Activated T-cell treated with anti-CD3 and anti-CD28 coated beads, Interleukin-2, amount 50 U/mL, for 24 hours (primary cell): ENCODE measurements around the gene TAP2.

Source experiments
- DNase-seq: peaks from one replicate; pipeline ENCODE4 v3.0.0-alpha.2; 2020
- H3K27ac Mint-ChIP-seq: 2 replicates; pipeline ENCODE4 v1.8.0; 2020; ENCODE audit warnings: mild to moderate bottlenecking, mixed read lengths
- H3K27me3 Mint-ChIP-seq: 2 replicates; pipeline ENCODE4 v1.8.0; 2020; ENCODE audit warnings: mixed read lengths
- H3K36me3 Mint-ChIP-seq: 2 replicates; pipeline ENCODE4 v1.8.0; 2020; ENCODE audit warnings: low read depth, mixed read lengths
- H3K4me1 Mint-ChIP-seq: 2 replicates; pipeline ENCODE4 v1.8.0; 2020; ENCODE audit warnings: low read depth, mixed read lengths
- H3K4me3 Mint-ChIP-seq: 2 replicates; pipeline ENCODE4 v1.8.0; 2020; ENCODE audit warnings: mild to moderate bottlenecking, moderate library complexity, mixed read lengths
- H3K9me3 Mint-ChIP-seq: 2 replicates; pipeline ENCODE4 v1.8.0; 2020; ENCODE audit warnings: mixed read lengths

Gene TAP2

DNA sequence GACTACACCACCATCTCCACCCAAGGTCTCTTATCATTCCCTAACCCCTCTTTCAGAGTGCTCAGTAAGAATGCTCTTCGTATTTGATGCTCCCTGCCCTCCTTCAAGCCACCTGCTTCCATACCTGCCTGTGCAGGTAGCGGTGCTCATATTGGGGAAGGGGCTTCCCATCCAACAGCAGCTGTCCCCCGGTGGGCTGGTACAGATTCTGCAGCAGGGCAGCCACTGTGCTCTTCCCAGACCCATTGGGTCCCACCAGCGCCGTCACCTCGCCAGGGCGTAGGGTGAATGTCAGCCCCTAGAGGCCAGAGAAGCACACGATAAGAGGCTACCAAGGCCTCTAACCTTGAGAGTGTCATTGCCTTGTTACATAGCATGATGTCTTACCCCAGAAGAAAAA, 9.3 kb upstream of the TAP2 start:
- Mint-ChIP-seq H3K27ac (peak overlapping the region; percentile 100), H3K9me3 (no peaks in the 10 kb centered on the region), H3K4me3 (peak overlapping the region; percentile 98), H3K4me1 (peaks cover 71% of the 10 kb centered on the region), H3K27me3 (no peaks in the 10 kb centered on the region), H3K36me3 (peaks cover 99% of the 10 kb centered on the region)
- peak; percentile 39 for DNase-seq

DNA sequence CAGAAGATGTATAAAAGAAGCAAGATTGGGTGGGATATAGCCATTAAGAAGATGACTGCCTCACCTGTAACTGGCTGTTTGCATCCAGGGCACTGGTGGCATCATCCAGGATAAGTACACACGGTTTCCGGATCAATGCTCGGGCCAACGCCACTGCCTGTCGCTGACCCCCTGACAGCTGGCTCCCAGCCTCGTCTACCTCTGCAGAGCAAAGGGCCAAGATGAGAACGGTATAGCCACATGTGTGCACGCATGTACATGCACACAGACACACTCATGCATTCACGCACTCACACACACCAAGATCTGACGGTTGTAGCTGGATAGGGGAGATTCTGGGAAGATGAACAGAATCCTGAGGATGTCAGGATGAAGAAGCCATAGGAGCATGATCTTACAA, 8.5 kb upstream of the TAP2 start:
- Mint-ChIP-seq H3K4me3 (peak overlapping the region; percentile 98), H3K4me1 (peaks cover 75% of the 10 kb centered on the region)

DNA sequence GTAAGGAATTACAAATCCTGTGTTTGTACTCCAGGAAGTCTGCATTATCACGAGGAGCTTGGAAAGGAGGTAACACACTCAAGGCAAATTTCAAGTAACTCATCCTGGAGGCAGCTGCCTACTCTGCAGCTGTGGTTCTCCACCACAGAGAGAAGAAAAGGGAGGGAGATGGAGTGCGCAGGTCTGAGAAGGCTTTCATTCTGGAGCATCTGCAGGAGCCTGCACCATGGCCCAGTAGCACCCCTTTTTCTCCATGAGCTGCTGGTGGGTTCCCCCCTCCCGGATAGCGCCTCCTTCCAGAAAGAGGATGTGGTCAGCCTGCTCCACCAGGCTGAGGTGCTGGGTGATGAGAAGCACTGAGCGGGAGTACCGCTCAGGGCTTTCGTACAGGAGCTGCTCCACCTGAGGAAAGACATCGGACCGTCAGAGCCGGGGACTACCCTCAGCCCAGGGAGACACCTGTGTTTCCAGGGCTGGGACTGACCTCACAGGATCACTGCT, 6.9 kb upstream of the TAP2 start:
- Mint-ChIP-seq H3K27me3 (no peaks in the 10 kb centered on the region), H3K9me3 (no peaks in the 10 kb centered on the region), H3K36me3 (peaks cover 99% of the 10 kb centered on the region), H3K4me3 (peak overlapping the region; percentile 98), H3K27ac (peak overlapping the region; percentile 100), H3K4me1 (peaks cover 76% of the 10 kb centered on the region)
- peak; percentile 69 for DNase-seq

More for the DNA sequence above, 8.5 kb upstream of the TAP2 start:
- Mint-ChIP-seq H3K27me3 (no peaks in the 10 kb centered on the region), H3K36me3 (peaks cover 99% of the 10 kb centered on the region), H3K9me3 (no peaks in the 10 kb centered on the region), H3K27ac (peak overlapping the region; percentile 100)
- peak; percentile 31 for DNase-seq

DNA sequence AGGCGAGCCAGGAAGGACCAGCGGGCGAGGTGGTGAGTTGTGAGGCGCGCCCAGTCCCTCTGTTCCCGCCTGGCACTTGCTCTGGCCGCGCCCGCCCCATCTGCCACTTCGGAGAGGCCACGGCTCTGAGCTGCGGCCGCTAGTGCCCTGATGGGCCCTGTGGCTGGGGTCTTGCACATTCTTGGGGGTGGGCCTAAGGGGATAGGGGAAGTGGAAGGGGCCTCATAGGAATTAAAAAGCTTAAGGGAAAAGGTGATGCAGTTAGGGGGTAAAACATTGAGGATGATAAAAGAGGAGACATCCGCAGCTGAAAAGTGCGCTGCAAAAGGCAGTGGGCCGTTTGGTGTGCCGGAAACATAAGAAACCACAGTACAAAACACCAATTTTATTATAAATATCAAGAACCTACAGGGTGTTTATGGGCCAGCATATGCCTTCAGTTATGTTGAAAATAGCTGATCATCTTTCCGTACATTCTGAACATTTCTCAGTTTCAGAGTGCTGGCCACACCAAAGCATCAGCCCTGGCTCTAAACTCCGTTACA, 6.4 kb upstream of the TAP2 start:
- H3K27me3 Mint-ChIP-seq = no peaks in the 10 kb centered on the region
- peak overlapping the region; percentile 98 for H3K4me3 Mint-ChIP-seq
- H3K27ac Mint-ChIP-seq = peak overlapping the region; percentile 100
- peaks cover 99% of the 10 kb centered on the region for H3K36me3 Mint-ChIP-seq
- peaks cover 76% of the 10 kb centered on the region for H3K4me1 Mint-ChIP-seq
- H3K9me3 Mint-ChIP-seq = no peaks in the 10 kb centered on the region
- no peak for DNase-seq

DNA sequence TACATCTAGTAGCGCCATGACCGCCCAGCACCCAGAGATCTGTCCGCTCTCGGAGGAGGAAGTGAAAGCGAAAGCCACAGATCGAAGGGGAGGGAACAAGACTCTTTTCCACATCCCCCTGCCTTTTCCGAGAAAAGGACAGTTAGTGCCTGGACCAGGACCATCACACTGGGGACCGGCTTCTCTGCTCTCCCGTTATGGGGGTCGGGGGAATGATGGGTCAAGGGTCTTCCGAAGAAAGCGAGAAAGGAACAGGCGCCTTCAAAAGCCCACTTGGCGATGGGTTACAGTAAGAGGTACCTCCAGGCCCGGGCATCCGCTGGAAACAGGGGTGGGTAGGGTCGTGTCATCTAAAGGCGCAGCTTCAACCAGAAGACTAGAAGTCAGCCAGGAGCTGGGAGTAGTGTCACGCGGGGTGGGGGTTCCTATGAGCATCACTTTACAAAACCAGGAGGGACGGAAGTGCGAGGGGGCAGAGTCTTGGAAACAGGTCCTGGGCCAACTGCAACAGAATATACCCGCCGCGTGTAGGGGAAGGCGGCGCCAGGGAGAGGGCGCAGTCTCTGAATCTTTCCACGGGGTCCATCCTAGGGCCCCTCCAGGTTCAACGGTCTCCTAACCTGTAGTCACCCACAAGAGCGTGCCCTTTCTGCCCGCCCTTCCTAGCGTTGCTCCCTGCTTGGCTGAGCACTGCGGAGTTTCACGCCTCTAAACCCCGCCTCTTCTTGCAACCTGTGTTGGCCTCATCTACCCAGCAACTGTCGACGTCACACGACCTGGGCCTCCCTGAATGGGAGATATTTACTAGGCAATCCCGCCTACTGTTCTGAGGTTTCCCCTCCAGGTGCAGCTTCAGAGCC, 5.7 kb upstream of the TAP2 start, which contains the start of gene PSMB8:
Gene PSMB8, minus strand, starts transcription at position 69 of the 860 bp plus-strand sequence. Its CDS starts 51 bp downstream, at position 18.
- Mint-ChIP-seq H3K4me3 (peak within 1 kb of the TSS; percentile 98), H3K36me3 (peaks cover 100% of the 10 kb centered on the region), H3K27ac (peak within 1 kb of the TSS; percentile 100), H3K4me1 (peaks cover 79% of the 10 kb centered on the region), H3K27me3 (no peaks in the 10 kb centered on the region), H3K9me3 (no peaks in the 10 kb centered on the region)
- DNase-seq = peak; percentile 97

DNA sequence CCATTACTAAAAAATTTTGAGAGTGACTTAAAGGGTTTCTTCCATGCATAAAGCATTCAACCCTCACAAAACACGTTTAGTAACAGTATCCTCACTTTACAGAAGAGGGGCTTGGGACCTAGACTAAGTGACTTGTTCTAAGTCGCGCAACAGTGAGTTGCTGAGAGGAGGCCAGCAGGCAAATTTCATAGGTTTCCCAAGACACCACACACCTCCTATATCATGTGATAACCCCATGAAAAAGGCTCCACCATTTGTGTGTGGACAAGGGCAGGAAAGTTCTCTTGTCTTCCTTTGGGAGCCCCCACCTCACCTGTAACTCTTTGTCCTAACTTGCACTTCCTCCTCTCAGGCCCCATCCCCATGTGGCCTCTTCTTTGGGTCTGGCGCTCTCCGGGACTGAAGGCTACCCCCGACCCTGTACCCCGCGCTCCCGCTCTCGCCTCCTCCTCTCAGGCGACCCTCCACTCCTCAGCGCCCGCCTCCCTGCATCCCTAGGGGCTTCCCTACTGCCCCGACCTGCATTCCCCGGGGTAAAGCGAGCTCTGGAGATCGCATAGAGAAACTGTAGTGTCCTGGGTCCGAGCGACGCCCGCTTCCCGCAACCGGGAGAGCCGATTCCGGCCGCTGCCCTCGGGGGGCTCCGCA, 4.9 kb upstream of the TAP2 start:
- H3K4me3 Mint-ChIP-seq = peak overlapping the region; percentile 98
- H3K36me3 Mint-ChIP-seq = peaks cover 96% of the 10 kb centered on the region
- DNase-seq = no peak

DNA sequence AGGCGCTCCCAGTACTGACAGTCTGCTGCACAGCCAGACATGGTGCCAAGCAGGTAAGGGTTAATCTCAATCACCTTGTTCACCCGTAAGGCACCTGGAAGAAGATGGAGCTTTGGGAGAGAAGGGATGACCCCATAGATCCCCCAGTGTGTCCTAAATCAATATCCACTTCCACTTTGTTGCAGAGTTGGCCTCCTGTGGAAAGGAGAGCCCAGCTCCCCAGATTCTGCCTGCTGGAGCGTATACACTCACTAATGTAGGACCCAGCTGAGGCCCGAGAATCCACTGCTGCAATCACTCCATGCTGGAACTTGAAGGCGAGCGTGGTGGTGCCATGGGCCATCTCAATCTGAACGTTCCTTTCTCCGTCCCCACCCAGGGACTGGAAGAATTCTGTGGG, 4.2 kb upstream of the TAP2 start:
- no peak for DNase-seq
- no peaks in the 10 kb centered on the region for H3K27me3 Mint-ChIP-seq
- H3K4me1 Mint-ChIP-seq = peaks cover 69% of the 10 kb centered on the region
- H3K36me3 Mint-ChIP-seq = peaks cover 93% of the 10 kb centered on the region
- no peaks in the 10 kb centered on the region for H3K9me3 Mint-ChIP-seq
- peak overlapping the region; percentile 100 for H3K27ac Mint-ChIP-seq
- H3K4me3 Mint-ChIP-seq = peak overlapping the region; percentile 98

More for the DNA sequence above, 4.9 kb upstream of the TAP2 start:
- H3K4me1 Mint-ChIP-seq = peaks cover 76% of the 10 kb centered on the region
- peak overlapping the region; percentile 100 for H3K27ac Mint-ChIP-seq
- no peaks in the 10 kb centered on the region for H3K27me3 Mint-ChIP-seq
- H3K9me3 Mint-ChIP-seq = no peaks in the 10 kb centered on the region

DNA sequence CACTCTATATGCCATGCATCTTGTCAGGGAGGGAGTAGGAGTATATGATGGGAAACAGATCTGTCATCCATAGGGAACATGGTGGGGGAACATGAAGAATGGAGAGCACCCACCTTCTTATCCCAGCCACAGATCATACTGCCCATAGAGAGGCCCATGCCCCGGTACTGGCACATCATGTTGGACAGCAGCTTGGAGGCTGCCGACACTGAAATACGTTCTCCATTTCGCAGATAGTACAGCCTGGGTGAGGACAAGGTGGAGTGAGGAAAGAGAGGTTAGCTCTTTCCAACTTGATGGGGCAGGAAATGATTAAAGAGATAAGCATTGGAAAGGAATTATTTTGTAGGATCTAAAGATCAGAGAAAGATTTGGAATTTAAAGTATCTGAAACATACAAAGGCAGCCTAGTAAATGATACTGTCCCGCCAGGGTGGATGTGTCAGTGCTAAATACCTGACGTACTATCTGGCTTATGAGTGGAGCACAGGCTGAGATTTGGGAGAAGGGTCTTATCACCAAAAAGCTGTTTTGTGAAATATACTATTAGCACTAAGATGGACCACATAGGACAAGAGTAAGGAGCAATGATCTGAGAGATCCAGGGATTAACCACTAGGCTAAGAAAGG, 3.6 kb upstream of the TAP2 start:
- Mint-ChIP-seq H3K9me3 (no peaks in the 10 kb centered on the region), H3K4me3 (peak overlapping the region; percentile 98), H3K4me1 (peaks cover 68% of the 10 kb centered on the region), H3K36me3 (peaks cover 93% of the 10 kb centered on the region), H3K27ac (peak overlapping the region; percentile 100), H3K27me3 (no peaks in the 10 kb centered on the region)
- no peak for DNase-seq

DNA sequence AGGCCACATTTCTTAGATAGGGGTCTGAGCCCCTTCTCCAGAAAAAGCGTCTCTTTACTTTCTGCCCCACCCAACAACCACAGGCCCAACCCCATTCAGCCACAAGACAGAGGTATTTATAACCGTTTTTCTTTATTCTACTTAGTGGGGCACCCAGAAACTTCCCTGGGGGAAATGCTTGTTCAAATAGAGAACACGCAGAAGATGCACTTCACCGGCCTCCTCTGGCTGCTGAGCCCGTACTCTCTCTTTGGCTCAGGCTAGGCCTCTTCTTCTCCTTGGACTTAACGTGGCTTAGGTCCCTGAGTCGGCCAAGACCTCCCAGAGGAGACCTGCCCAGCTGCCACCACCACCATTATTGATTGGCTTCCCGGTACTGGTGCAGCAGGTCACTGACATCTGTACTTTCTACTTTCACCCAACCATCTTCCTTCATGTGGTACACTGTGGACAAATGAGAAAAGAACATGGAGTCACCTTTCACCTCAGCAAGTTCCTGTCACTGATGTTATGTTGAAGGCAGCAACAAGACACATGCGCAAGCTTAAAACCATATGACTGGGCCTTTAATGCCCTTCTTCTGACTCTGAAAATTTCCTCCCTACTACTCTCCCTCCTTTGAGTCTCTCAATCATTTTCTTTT, 2.2 kb upstream of the TAP2 start:
- Mint-ChIP-seq H3K4me1 (peaks cover 69% of the 10 kb centered on the region), H3K27me3 (no peaks in the 10 kb centered on the region), H3K4me3 (peak overlapping the region; percentile 98), H3K36me3 (peaks cover 93% of the 10 kb centered on the region), H3K9me3 (no peaks in the 10 kb centered on the region), H3K27ac (peak overlapping the region; percentile 100)
- DNase-seq = peak; percentile 63

DNA sequence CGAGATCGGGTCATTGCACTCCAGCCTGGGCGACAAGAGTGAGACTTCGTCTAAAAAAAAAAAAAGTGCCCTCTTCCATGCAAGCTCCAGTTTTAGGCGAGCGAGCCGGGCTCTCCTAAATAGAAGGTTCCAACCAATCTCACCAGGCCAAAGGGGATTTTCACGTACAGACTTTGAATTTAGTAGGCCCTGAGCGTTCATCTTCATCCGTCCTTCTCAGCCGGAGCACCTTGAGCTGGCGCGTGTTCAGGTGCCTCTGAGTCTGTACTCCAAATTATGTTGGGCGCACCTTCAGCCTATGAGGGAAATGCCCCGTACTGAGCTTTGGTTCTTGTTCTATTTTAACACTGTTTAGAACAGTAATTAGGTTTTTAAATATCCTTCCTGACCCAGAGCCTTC, 817 bp upstream of the TAP2 start:
- no peaks in the 10 kb centered on the region for H3K27me3 Mint-ChIP-seq
- no peaks in the 10 kb centered on the region for H3K9me3 Mint-ChIP-seq
- peaks cover 74% of the 10 kb centered on the region for H3K4me1 Mint-ChIP-seq
- peaks cover 93% of the 10 kb centered on the region for H3K36me3 Mint-ChIP-seq
- peak overlapping the region; percentile 100 for H3K27ac Mint-ChIP-seq
- no peak for DNase-seq
- H3K4me3 Mint-ChIP-seq = peak overlapping the region; percentile 82

DNA sequence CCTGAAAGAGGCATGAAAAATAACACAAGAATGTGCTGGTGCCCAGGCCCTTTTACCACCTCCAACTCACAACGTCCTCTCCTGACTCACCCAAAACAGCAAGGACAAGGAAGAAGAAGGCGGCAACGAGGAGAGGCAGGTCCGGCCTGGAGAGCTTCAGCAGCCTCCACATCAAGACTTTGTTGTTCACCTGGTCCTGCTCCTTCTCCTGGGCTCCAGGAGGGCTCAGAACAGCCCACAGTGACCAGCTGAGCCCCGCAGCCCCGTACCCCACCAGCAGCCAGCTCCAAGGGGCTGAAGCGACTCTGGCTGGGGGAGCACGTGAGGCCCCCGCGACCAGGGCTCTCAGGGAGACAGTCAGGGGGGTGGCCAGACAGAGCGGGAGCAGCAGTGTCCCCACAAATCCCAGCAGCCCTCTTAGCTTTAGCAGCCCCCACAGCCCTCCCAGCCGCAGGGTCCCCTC, 857 bp downstream of the TAP2 start:
- H3K4me1 Mint-ChIP-seq = peaks cover 86% of the 10 kb centered on the region
- peak overlapping the region; percentile 100 for H3K27ac Mint-ChIP-seq
- peaks cover 93% of the 10 kb centered on the region for H3K36me3 Mint-ChIP-seq
- DNase-seq = no peak
- no peaks in the 10 kb centered on the region for H3K9me3 Mint-ChIP-seq
- H3K27me3 Mint-ChIP-seq = no peaks in the 10 kb centered on the region
- H3K4me3 Mint-ChIP-seq = peak overlapping the region; percentile 82

DNA sequence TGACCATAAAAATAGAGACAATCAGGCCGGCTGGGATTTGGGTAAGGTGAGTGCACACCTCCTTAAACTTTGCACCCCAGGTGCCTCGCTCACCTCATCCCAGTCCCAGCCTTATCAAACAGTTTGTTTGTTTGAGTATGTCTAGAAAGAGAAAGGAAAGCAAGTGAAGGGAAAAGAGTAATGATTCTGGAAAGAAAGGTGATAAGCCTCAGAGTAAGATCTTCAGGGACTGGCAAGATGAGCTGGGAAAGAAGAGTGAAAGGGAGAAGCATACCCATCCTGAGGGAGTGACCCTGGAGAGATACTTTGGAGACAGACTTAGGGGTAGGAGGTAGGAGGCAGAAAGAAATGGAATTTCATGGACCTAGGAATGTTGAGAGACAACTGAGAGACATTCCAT, 1.7 kb downstream of the TAP2 start:
- Mint-ChIP-seq H3K4me3 (peak overlapping the region; percentile 82), H3K36me3 (peaks cover 93% of the 10 kb centered on the region), H3K9me3 (no peaks in the 10 kb centered on the region), H3K27ac (peak overlapping the region; percentile 100), H3K27me3 (no peaks in the 10 kb centered on the region), H3K4me1 (peaks cover 84% of the 10 kb centered on the region)
- DNase-seq = no peak

DNA sequence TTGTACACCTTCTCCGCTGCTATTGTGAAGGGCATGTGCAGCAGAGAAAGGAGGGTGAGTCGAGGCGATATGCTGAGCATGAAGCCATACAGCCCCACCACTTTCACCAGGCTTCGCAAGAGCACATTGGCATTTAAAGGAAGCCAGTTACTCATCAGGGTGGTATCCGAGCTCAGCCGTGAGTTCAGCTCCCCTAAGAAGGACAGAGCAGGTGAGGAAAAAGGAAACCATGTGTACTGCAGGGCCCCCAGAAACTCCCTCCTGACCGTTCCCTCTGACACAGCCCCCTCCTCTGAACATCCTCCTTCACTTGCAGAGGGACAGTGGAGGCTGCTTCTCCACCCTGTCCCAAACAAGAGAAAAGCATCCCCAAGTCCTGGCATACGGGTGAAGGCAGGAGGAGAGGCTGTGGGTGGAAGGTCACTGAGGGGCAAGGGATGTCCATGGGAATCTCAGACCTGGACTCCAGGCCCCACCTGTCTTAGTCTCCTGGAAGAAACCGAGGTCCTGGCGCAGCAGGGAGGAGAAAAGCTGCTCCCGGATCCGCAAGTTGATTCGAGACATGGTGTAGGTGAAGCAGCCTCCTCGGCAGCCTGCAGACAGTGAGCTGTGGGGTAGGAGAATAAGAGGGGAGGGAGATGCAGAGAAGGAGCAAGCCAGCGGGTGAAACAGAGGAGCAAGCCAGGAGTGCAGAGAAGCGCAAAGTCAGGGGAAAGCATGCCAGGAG, 3.2 kb downstream of the TAP2 start:
- H3K27ac Mint-ChIP-seq = peak overlapping the region; percentile 100
- H3K4me1 Mint-ChIP-seq = peaks cover 79% of the 10 kb centered on the region
- no peaks in the 10 kb centered on the region for H3K27me3 Mint-ChIP-seq
- peak overlapping the region; percentile 82 for H3K4me3 Mint-ChIP-seq
- H3K36me3 Mint-ChIP-seq = peaks cover 93% of the 10 kb centered on the region
- H3K9me3 Mint-ChIP-seq = no peaks in the 10 kb centered on the region
- DNase-seq = no peak
